Cardiac muscle cell (in vitro differentiated cells and primary cell): ENCODE data around the gene ADCY4. TPM values are rescaled to one million over a fixed set of nuclear protein-coding genes. Genes with fewer than 3 reads are reported as not detected.

Source experiments
- DNase-seq, 2 donors: peaks; one replicate each; pipeline versions ENCODE4 v3.0.0 to v3.0.0-alpha.2; 2010 to 2017; ENCODE audit warnings: low read depth in 1 of 2, low spot score in 1 of 2
- H3K27ac ChIP-seq: fragments of 200-600 bp; sonication (generic); 2 replicates; pipeline ENCODE4 v1.5.1; 2016
- H3K27me3 ChIP-seq: fragments of 200-600 bp; sonication (generic); 2 replicates; pipeline ENCODE4 v1.6.0; 2016; ENCODE audit warnings: control low read depth
- H3K36me3 ChIP-seq: fragments of 200-600 bp; sonication (generic); 2 replicates; pipeline ENCODE4 v1.5.1; 2016; ENCODE audit warnings: control low read depth
- H3K4me1 ChIP-seq: fragments of 200-600 bp; sonication (generic); 2 replicates; pipeline ENCODE4 v1.8.1; 2017; ENCODE audit warnings: low read depth, mild to moderate bottlenecking, mixed run types
- H3K4me3 ChIP-seq: fragments of 200-600 bp; sonication (generic); 2 replicates; pipeline ENCODE4 v1.5.1; 2016; ENCODE audit warnings: mild to moderate bottlenecking
- H3K9me3 ChIP-seq: fragments of 200-600 bp; sonication (generic); 2 replicates; pipeline ENCODE4 v1.5.1; 2017; ENCODE audit warnings: low read depth, mild to moderate bottlenecking, control low read depth
- polyA plus RNA-seq: library from polyadenylated mRNA; unstranded; fragments of >200 nt; fragmentation: Nextera tagmentation; extraction: Ambion mirVana; gene quantifications from 2 replicates; pipeline ENCODE4 v1.2.1, GENCODE V29; 2016
- total RNA-seq: library from RNA; depleted of rRNA; stranded (reverse); fragments of >200 nt; gene quantifications from 2 replicates; pipeline ENCODE4 v1.2.3, GENCODE V29; 2016
- TF ChIP-seq, protein P1 (sequence below): IDR thresholded peaks from 2 replicates; pipeline ENCODE4 v1.5.1; 2012; ENCODE audit warnings: low read depth, mild to moderate bottlenecking, low read length

Gene ADCY4
- total and polyA plus RNA-seq, 2 experiments from 2014 or later = 1.5 TPM; not detected in 1

- H3K4me1 ChIP-seq = no peaks in the 10 kb centered on the region
- H3K27ac ChIP-seq = no peak overlapping the region
- no peaks in the 10 kb centered on the region for H3K27me3 ChIP-seq
- H3K36me3 ChIP-seq = peaks cover 3% of the 10 kb centered on the region
- no peak for DNase-seq
- no peak overlapping the region for H3K4me3 ChIP-seq
- no peaks in the 10 kb centered on the region for H3K9me3 ChIP-seq
- TF ChIP-seq, protein P1, sequence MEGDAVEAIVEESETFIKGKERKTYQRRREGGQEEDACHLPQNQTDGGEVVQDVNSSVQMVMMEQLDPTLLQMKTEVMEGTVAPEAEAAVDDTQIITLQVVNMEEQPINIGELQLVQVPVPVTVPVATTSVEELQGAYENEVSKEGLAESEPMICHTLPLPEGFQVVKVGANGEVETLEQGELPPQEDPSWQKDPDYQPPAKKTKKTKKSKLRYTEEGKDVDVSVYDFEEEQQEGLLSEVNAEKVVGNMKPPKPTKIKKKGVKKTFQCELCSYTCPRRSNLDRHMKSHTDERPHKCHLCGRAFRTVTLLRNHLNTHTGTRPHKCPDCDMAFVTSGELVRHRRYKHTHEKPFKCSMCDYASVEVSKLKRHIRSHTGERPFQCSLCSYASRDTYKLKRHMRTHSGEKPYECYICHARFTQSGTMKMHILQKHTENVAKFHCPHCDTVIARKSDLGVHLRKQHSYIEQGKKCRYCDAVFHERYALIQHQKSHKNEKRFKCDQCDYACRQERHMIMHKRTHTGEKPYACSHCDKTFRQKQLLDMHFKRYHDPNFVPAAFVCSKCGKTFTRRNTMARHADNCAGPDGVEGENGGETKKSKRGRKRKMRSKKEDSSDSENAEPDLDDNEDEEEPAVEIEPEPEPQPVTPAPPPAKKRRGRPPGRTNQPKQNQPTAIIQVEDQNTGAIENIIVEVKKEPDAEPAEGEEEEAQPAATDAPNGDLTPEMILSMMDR = no peak
Measured at GRCh38 chr14:24285351-24285750, 49.5 kb downstream of the ADCY4 start.

GRCh38 chr14:24284501-24285035 is 50.3 kb downstream of the ADCY4 start:
- no peak overlapping the region for H3K27ac ChIP-seq
- H3K36me3 ChIP-seq = no peaks in the 10 kb centered on the region
- TF ChIP-seq, protein P1 = no peak

DNA sequence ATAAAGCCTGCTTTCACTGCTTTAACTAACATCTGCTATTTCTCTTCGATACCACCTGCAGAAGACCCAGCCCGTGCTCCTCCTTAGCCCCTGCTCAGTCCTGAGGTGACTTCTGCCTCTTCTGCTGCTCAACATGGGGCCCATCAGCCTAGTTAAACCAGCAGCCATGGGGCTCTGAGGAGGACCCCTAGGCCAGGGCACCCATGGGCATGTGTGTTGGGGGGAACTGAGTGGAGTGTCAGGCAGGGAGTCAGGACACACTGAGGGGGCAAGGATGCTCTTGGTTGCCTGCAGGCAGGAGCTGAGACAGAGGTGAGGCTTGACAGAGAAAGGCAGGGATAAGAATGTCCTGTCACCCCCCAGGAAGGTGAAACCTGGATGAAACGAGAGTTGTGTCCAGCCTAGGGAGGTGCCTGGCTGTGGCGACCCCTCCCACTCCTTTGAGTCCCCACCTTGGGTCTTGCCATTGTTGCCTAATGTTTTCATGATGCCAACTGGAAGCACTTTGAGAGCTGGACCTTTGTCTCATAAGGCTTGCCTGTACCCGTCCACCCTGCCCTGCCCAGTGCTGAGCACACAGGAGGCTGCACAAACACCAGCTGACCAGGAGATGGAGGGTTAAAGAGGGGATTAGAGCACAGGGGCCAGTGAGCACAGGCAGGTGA is 50.9 kb downstream of the ADCY4 start:
- H3K27ac ChIP-seq = no peak overlapping the region
- no peak for DNase-seq
- H3K36me3 ChIP-seq = no peaks in the 10 kb centered on the region
- H3K27me3 ChIP-seq = no peaks in the 10 kb centered on the region
- no peak overlapping the region for H3K4me3 ChIP-seq
- TF ChIP-seq, protein P1 = no peak
- H3K9me3 ChIP-seq = no peaks in the 10 kb centered on the region
- H3K4me1 ChIP-seq = no peaks in the 10 kb centered on the region

More at GRCh38 chr14:24284501-24285035, 50.3 kb downstream of the ADCY4 start:
- DNase-seq = no peak
- no peaks in the 10 kb centered on the region for H3K9me3 ChIP-seq
- no peaks in the 10 kb centered on the region for H3K27me3 ChIP-seq
- H3K4me3 ChIP-seq = no peak overlapping the region
- no peaks in the 10 kb centered on the region for H3K4me1 ChIP-seq

- Histone ChIP-seq H3K27me3 (no peaks in the 10 kb centered on the region), H3K4me1 (no peaks in the 10 kb centered on the region), H3K36me3 (no peaks in the 10 kb centered on the region), H3K9me3 (no peaks in the 10 kb centered on the region), H3K4me3 (no peak overlapping the region), H3K27ac (no peak overlapping the region)
- DNase-seq = no peak
- TF ChIP-seq, protein P1 = no peak
Measured at GRCh38 chr14:24282736-24283135, 52.1 kb downstream of the ADCY4 start.

DNA sequence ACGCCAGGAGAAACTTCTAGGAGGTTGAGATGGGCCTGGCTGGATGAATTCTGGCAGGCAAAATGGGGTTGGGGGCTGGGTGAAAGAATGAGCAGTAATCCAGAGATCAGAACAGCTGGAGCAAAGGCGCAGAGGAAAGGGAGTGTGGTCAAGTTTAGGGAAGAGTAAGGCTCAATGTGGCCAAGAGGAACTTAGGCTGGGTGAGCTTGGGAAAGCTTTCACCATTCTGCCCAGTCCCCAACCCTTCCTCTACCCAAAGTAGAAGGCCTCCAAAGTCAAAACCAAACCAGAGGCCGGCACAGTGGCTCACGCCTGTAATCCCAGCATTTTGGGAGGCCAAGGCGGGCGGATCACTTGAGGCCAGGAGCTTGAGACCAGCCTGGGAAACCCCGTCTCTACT is 53.2 kb downstream of the ADCY4 start:
- H3K9me3 ChIP-seq = no peaks in the 10 kb centered on the region

More for the DNA sequence above, 53.2 kb downstream of the ADCY4 start:
- H3K4me1 ChIP-seq = no peaks in the 10 kb centered on the region
- H3K36me3 ChIP-seq = no peaks in the 10 kb centered on the region
- DNase-seq = no peak
- H3K27me3 ChIP-seq = no peaks in the 10 kb centered on the region
- H3K27ac ChIP-seq = no peak overlapping the region
- no peak overlapping the region for H3K4me3 ChIP-seq
- TF ChIP-seq, protein P1 = no peak
